GM19468 (cell line): Measurements from ENCODE around the gene PTPRN2.

ENCODE experiments used
- ATAC-seq: cut with Tn5 transposase; IDR thresholded peaks from one replicate; pipeline ENCODE4 v1.9.1; 2021; ENCODE audit warnings: mild to moderate bottlenecking, moderate library complexity, moderate number of reproducible peaks; ENCODE audit not compliant: unreplicated experiment; ENCODE audit errors: extremely low read depth

The PTPRN2 gene

DNA sequence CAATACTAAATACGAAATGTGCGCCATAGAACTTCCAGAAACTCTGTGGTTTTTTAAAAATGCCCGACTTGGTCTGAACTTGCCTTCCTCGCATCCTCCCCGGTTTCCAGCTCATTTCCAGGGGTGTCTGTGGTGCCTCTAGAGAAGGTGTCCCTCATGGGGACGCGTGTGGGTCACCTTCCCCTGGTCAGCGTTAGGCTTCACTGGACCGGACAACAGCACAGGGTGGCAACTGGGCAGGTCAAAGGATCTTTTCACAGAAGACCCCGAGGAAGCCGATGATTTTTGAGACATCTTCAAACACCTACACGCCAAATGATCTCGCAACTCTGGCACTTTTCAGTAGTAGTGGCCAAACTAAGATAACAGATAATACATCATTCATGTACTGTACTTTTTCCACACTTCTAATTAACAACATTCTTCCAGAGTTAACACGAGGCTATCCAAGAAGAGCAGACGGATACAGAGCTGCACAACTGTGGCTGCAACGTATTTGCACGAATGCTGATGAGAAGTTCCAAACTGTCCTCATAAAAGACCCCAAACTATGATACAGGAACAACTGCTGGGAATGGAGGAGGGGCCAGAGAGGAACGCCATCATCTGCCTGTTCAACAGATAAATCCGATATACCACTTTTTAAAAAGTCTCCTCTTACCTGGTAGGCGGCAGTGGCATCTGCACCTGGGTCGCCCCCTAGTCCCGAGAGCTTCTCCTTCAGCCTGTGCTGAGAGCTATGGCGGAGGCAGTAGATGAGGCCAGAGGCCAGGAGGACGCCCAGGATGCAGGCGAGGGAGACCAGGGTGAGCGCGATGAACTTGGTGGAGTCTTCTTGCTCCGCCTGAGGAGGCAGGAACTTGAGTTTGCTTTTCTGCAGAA, 905.3 kb downstream of the PTPRN2 start:
- ATAC-seq, result no peak

GRCh38 chr7:157679607-157680006, 908.0 kb downstream of the PTPRN2 start:
- no peak for ATAC-seq

GRCh38 chr7:157678501-157678900, 909.1 kb downstream of the PTPRN2 start:
- ATAC-seq, result no peak

GRCh38 chr7:157676456-157677255, 911.0 kb downstream of the PTPRN2 start:
- ATAC-seq, result no peak

DNA sequence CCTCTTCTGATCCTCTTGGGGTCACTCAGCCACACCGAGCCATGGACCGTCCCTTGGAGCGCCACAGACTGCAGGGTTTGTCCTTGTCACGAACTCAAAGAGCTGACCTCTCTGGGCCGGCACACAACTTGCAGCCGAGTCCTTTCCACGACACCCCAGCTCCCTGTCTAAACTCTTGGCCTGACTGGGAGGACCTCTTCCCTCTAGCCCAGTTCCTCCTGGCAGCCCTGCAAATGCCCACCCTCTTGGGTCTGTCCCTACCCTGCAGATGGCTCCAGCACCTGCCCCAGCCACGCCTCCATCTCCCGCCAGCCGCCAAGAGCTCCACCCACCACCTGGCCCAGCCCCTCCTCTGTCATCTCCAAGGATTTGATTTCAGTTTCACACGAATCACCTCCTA, 911.6 kb downstream of the PTPRN2 start:
- ATAC-seq, result no peak

DNA sequence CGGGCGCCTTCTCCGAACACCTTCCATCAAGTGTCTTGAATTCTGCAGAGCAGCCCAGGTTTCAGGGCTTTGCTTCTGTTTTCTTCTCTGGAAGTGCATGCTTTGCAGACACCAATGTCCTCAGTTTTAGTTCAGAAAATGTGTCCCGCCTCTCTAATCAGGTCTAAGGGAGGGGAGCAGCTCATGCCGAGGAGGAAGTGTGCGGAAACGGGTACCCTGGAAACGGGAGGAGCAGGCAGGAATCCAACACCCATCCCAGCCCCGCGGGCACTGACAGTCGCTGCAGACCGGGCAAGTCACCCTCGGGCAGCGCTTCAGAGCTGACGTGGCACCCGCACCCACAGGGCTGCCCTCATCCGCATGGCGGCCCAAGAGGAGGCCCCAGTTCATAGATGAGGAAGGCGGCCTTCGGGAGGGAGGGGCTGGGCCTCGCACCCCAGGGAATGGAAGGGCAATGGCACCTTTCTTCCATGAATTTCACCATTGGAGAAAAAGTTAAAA, 912.1 kb downstream of the PTPRN2 start:
- ATAC-seq, result no peak

GRCh38 chr7:157674715-157675426, 912.8 kb downstream of the PTPRN2 start:
- no peak for ATAC-seq

- ATAC-seq, result no peak
These were observed 913.5 kb downstream of the PTPRN2 start for GRCh38 chr7:157674027-157674714.

DNA sequence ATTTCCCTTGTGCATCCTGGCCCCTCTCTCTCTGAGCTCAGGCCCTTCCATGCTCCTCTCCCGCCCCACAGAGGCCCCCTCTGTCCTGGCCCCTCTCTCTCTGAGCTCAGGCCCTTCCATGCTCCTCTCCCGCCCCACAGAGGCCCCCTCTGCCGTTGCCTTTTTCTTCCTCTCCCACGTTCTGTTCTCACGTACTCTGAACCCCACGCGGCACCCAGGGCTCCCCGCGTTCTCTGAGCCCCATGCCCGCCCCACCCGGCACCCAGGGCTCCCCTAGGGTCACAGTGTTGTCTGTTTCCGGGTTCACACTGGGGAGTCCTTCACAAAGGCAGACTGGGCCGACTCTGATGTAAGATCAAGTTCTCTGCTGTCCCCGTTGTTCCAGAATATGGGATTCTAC, 914.0 kb downstream of the PTPRN2 start:
- no peak for ATAC-seq

DNA sequence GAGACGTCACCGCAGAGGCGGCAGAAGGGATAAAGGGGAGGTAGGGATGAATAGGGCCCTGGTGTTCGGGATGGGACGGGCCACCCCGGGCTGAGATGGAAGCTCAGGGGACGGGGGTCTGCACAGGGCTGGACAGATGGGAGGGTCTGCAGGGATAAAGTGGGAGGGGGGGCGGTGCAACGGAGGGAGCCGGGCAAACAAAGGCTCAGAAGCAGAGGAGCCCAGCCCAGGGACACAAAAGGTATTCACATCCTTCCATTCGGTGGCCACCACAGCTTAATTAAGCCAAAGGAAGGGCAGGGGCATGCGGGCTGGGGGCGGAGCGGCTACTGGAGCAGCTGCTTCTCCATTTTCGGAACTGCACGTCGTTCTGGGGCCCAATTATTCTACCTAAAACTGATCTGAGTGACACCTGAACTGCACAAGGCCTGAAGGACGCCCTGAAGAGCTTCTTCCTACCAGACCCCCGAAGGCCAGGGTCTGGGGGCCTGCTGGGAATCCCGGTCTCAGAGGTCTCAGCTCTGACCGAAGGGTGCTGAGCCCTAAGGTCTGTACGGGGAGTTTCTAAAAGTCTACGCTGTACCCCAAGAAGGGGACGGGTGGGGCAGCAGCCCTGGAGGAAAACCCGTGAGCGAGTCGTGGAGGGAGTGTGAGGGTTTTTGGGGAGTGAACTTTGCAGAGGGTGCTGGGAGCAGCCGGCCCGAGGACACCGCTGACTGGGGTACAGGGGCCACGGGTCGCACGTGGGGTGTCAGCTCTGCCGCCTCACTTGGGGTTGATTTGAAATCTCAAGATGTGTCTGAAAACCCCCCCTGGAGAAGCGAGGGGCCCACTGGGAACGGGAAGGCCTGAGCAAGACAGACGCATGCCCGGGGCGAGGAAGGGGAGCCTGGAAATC, 916.0 kb downstream of the PTPRN2 start:
- no peak for ATAC-seq

DNA sequence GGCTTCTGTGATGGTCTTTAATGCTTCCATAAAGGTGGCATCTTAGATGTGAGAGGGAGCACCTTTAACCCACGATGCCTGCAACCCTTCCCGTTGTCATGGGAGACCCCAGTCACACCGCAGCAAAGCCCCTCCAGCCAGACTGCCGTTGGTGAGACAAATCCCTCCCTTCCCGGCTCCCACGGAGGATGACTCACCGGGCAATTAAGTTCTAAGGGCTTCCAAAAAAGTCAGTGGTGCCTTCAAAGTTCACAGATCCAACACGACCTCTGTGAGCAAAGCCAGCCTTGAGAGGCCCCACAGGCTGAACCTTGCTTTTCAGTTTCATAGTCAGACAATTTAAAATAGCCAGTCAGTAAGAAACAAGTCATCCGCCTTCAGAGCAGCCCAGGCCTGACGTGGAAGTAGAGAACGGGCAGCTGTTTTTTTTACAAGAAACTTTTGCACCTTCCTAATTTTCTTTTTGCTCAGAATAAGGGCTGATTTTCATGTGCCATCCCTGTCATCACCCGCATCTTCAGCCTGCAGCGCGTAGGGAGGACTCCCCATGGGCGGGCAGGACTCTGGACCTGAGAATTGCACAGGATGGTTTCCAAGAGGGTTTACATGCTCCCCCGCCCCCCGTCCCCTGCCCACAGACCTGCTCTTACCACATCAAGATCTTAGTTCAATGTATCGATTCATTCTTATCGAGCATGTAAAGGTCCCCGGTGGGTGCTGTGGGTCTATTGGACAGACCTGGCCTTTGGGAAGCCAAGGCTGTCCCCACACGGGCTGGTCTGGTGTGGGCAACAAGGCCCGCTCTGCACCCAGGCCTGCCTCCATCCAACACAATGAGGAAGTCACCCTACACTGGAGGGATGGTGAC, 916.9 kb downstream of the PTPRN2 start:
- no peak for ATAC-seq

DNA sequence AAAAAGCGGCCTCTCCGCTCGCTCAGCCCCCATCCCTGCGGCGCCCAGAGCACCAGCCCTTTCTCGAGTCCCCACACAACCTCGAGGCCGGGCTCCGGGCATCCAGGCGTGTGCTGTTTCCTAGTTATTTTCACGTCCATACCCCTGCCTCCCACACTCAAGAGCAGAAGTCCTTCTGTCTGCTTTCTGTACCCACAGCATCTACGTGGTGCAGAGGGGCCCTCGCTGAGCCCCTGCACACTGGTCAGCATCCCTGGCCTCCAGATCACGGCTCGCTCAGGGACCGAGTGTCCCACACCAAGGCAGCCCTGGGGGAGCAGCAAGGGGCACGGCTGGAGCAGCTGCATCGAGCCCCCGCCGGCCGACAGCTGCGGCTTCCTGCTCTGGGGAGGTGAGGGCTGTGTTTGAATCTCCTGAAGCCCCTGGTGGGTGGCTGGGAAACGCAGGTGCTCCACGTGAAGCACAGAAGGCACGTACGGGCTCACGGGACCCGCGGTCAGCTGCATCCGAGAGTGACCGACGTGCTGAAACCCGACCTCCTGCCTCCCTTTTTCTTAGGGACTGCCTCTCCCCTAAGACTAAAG, 917.8 kb downstream of the PTPRN2 start:
- no peak for ATAC-seq

DNA sequence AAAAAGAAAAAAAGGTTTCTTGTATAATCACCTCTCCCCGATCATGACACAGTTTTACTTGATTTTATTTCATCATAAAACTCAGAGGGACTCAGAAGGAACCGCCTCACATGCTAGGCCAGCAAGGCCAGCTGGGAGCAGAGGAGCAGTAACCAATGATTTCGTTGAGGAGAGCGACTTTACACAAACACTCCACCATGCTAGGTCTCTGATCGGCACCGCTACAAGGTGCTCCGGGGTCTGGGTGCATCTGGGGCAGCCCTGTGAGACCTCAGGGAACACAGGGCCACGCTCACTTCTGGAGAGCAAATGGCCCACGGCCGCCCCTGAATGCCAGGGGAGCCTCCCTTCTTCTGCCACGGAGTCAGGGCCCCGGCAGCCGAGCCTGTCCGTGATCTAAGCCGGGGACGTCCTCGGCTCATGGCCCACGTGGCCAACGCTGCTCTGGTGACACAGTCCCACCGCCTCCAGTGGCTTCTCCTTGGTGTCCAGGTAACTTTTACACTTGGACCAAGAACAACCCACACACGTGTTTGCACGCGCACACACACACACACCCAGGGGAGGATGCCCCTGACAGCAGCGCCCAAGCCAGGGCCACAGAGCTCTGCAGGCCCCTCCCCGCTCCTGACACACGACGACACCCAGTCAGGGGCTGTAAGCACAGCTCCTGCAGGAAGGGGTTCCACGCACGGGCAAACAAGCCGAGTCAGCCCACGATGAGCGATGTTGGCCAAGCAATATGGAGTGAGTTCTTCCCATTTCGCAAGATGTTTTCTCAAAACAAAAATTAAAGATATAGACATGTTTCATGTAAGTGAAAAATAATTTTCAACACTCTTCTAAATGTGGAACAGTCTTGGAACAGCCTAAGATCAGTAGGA, 918.5 kb downstream of the PTPRN2 start:
- ATAC-seq, result no peak

GRCh38 chr7:157668221-157668883, 919.3 kb downstream of the PTPRN2 start:
- no peak for ATAC-seq

GRCh38 chr7:157667731-157668130, 919.9 kb downstream of the PTPRN2 start:
- no peak for ATAC-seq

DNA sequence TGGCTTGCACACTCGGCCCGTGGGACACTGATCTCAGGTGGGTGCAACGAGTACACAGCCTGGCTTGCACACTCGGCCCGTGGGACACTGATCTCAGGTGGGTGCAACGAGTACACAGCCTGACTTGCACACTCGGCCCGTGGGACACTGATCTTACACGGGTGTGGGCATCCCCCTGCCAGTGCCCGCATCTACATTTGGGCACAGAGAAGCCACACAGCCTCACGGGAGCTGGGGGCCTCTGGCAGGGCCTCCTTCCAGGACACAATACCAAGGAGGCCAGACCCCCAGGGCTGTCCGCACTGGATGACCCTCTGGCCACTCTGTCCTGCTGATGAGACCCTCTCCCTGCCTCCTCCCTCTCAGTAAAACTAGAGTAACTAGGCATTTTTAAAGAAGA, 920.4 kb downstream of the PTPRN2 start:
- no peak for ATAC-seq
